HG03354 (cell line): ENCODE results near the gene MFSD11.
"Not testable (repeated sequence)": the region's sequence is repeated elsewhere in the genome, so short reads cannot be mapped to it uniquely, and the experiment has no call there.

Experiments
- ATAC-seq: cut with Tn5 transposase; IDR thresholded peaks from one replicate; pipeline ENCODE4 v1.9.1; 2021; ENCODE audit warnings: mild to moderate bottlenecking; ENCODE audit not compliant: unreplicated experiment, poor library complexity, severe bottlenecking

Gene MFSD11

DNA sequence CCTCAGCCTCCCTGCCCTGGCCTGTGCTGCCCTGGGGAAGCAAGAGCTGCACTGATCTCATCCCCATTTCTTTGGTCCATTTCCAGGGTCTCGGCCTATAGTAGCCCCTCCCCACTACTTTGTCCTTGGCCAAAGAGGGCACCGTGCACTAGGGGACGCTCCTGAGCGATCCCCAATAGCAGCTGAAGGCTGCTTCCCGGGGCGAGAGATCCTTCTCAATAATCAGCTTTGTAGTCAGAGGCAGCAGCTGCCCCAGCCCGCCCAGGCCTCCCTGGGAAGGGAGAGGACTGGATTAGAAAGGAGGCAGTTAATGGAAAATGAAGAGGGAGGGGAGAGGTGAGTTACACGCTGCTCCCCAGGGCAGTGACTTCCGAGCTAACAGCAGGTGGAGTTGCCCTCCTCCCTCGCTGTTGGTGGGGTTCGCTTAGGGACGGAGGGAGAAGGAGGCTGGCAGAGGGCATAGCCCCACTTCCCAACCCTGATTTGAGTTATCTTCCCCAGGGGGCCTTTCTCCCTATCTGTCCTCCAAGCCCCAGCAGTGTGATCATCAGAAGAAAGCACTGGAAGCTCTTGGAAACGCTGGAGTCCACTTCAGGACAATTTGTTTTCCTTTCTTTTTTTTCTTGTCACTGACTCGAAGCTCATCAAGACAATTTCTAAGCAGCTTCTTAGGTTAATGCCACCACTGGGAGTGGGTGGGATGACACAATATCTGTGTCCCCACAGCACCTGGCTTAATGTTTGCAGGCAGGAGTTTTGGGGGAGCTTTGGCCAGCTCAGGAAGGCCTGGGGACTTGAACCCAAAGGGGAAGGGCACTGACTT lies 29.7 kb upstream of the MFSD11 start:
- ATAC-seq = no peak

GRCh38 chr17:76709077-76709950 lies 28.6 kb upstream of the MFSD11 start:
- no peak for ATAC-seq

- ATAC-seq = peak; percentile 32
These were observed 27.7 kb upstream of the MFSD11 start for GRCh38 chr17:76709951-76710862.

- ATAC-seq = peak; percentile 71
These were observed 26.9 kb upstream of the MFSD11 start, which contains the start of gene MXRA7 for GRCh38 chr17:76710863-76711611. Gene MXRA7, minus strand, starts transcription at chr17:76710965. Its CDS starts 19 bp downstream, at chr17:76710946.

GRCh38 chr17:76712321-76712720 lies 25.6 kb upstream of the MFSD11 start:
- ATAC-seq = not testable (repeated sequence)

DNA sequence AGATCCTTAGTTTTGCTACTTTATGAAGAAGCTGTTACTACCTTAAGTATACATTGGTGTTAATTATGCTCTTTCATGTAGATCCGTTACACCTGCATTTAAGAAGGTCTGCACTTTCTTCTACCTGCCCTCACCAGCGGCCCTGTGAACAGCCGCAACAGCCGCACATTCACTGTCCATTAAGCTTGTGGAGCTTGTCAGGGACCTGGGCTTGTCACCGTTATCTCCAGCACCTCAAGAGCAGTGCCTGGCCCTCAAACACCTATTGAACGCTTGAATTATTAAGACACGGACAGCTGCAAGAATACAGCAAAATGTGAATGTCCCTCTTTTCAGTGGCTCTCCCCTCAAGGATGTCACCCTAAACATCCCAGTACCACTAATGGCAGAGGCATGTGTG lies 24.2 kb upstream of the MFSD11 start:
- ATAC-seq = no peak

DNA sequence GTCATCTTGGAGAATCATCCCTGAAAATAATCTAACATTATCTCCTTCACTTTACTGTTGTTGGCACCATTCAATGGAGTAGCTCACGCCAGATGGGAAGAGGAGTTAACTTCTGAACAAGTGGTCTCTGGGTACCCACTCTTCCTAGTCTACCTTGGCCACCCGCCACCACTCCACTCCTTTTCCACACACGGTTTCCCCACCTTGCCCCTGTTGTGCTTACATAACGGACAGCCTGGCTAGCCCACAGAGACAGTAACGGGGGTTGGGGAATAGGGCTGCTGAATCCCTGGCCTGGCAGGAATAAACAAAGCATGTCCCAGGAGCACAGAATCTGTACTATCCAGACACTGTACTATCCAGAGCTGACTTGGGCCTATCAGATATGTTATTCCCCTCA lies 23.6 kb upstream of the MFSD11 start:
- no peak for ATAC-seq

- ATAC-seq = no peak
These were observed 23.0 kb upstream of the MFSD11 start for GRCh38 chr17:76714822-76715495.

DNA sequence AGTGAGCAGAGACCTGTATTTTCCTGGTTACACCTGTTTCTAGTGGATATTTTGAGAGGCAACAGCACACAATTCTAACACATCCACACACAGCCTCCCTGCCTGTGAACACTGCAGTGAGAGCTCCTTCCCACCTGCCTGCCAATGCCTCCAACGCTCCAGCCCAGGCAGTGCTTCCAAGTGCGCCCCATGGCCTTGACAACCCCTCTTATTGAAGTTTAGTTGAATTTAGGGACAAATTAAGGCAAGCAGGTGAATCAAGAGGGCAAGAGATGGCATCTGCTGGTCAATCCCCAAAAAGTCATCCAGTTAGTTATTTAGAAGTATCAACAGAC lies 22.5 kb upstream of the MFSD11 start:
- ATAC-seq = no peak

GRCh38 chr17:76716146-76716838 lies 21.6 kb upstream of the MFSD11 start:
- ATAC-seq = no peak

- no peak for ATAC-seq
These were observed 21.1 kb upstream of the MFSD11 start for GRCh38 chr17:76716839-76717215.

- no peak for ATAC-seq
These were observed 19.4 kb upstream of the MFSD11 start for GRCh38 chr17:76718516-76718915.

DNA sequence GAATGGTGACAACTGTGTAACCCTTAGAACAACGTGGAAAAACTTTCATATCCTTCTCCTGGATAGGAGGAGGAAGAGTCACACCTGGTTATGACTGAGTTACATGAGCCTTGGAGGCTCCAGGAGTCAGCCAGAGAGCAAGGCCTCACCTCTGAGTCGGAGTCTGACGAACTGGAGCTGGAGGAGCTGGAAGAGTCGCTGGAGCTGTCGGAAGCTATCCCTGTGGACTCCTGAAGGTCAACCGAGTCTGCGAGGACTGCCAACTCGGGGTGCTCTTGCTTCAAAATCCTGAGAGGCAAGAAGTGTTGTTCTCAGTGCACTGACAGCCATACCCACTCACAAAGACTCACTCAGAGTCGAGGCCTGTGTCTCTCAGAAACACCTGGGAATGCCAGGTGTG lies 17.7 kb upstream of the MFSD11 start:
- ATAC-seq = no peak

- ATAC-seq = no peak
These were observed 17.0 kb upstream of the MFSD11 start for GRCh38 chr17:76720941-76721340.

DNA sequence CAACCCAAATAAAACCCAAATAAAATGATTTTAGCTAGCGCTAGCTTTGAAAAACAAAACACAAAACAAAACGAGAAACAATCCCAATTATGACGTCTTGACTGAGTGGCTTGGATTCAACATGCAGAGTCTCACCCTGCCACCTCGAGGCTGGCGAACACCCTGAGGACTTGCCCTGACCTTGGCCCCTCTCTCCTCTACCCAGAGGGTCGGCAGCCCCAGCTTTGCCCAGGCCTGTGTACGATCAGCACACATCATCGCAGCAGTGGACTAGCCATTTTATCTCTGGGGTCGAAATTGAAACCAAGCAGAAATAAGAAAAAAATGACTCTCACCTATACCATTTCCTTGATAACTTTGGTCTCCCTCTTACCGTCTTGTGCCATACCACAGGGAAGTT lies 16.5 kb upstream of the MFSD11 start:
- ATAC-seq = no peak

GRCh38 chr17:76722279-76722678 lies 15.6 kb upstream of the MFSD11 start:
- no peak for ATAC-seq

DNA sequence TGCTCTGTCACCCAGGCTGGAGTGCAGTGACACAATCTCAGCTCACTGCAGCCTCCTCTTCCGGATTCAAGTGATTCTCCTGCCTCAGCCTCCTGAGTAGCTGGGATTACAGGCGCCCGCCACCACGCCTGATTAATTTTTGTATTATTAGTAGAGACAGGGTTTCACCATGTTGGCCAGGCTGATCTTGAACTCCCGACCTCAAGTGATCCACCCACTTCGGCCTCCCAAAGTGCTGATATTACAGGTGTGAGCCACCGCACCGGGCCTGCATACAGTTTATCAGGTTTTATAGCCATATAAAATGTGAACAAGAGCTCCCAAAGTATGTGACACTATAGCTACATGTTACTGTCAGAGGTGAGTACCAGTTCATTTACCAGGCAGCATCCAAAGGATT lies 14.9 kb upstream of the MFSD11 start:
- ATAC-seq = not testable (repeated sequence)

DNA sequence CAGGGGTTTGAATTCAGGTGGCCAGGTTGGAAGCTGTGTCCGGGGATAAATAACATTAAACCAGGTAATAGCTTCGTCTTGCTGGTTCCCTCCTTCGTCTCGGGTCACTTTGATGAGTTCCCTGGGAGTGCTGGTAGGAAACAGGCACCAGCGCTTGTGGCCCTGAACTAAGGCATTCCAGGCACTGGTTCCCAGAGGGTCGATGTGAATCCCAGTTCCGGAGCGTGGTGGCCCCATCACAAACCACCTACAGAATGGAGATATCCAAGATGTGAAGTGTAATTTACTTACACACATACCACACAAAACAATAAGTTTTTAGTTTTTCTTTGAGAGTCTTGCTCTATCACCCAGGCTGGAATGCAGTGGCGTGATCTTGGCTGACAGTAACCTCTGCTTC lies 14.1 kb upstream of the MFSD11 start:
- ATAC-seq = no peak
